A549 (cell line): Measurements from ENCODE around the gene KRT79. TPM values are rescaled to one million over a fixed set of nuclear protein-coding genes. Genes with fewer than 3 reads are reported as not detected.

Experiments
- ATAC-seq, 2 experiments: fragments of 200-7000 bp in 1 of 2; fragments of >200 bp in 1 of 2; cut with Nextera tagmentation in 1 of 2; cut with Tn5 transposase in 1 of 2; 3 replicates each; pipeline versions ENCODE4 v1.8.0 to v1.9.1; 2018 to 2020; ENCODE audit warnings: mild to moderate bottlenecking in 1 of 2, moderate library complexity in 1 of 2
- CTCF ChIA-PET: fragments of 300-600 bp; sonication (Branson Sonifier 250); formaldehyde crosslinking; extraction: SDS; loops from one replicate; lab custom pipeline; 2021; ENCODE audit warnings: antibody characterized with exemption, inconsistent platforms; lab: Yijun Ruan, JAX
- POLR2A ChIA-PET: fragments of 350-600 bp; formaldehyde crosslinking; extraction: SDS; loops from one replicate; lab custom pipeline; 2021; ENCODE audit warnings: antibody characterized with exemption, inconsistent platforms; lab: Yijun Ruan, JAX
- DNase-seq, 2 experiments: peaks; one replicate each; pipeline versions ENCODE4 v3.0.0 to v3.0.0-alpha.2; 2011 to 2016; ENCODE audit warnings: low read depth in 1 of 2, low spot score in 1 of 2
- FAIRE-seq: peaks from 2 replicates; lab custom pipeline; 2011; peaks lifted over from hg19 to GRCh38; lab: Jason Lieb, UNC
- H3K27ac ChIP-seq, 2 experiments: fragments of >200 bp; sonication (Bioruptor Twin); formaldehyde crosslinking; 3 replicates each; pipeline ENCODE4 v1.5.1; 2016 to 2017
- H3K4me1 ChIP-seq: fragments of >200 bp; sonication (Bioruptor Twin); formaldehyde crosslinking; 3 replicates; pipeline ENCODE4 v1.6.1; 2016
- H3K4me2 ChIP-seq: fragments of >200 bp; sonication (Bioruptor Twin); formaldehyde crosslinking; 3 replicates; pipeline ENCODE4 v1.6.1; 2016
- H3K4me3 ChIP-seq: fragments of >200 bp; sonication (Bioruptor Twin); formaldehyde crosslinking; 3 replicates; pipeline ENCODE4 v1.5.1; 2016
- H3K9me3 ChIP-seq: fragments of >200 bp; sonication (Bioruptor Twin); formaldehyde crosslinking; 3 replicates; pipeline ENCODE4 v1.6.1; 2016
- ATOH8 ChIP-seq: fragments of 250-450 bp; sonication (Bioruptor Pico); IDR thresholded peaks from 2 replicates; pipeline ENCODE4 v1.5.0; 2020; ENCODE audit warnings: low read depth, mild to moderate bottlenecking, moderate library complexity
- BCL3 ChIP-seq: fragments of >200 bp; sonication (Bioruptor Twin); formaldehyde crosslinking; IDR thresholded peaks from 3 replicates; pipeline ENCODE4 v1.6.1; 2016
- CBX2 ChIP-seq: fragments of 200-600 bp; sonication (generic); IDR thresholded peaks from 2 replicates; pipeline ENCODE4 v1.6.1; 2016; ENCODE audit warnings: low read depth, mild to moderate bottlenecking, borderline replicate concordance
- CBX8 ChIP-seq: fragments of 200-600 bp; sonication (generic); IDR thresholded peaks from 2 replicates; pipeline ENCODE4 v1.6.1; 2016
- CHD2 ChIP-seq: fragments of 150-350 bp; IDR thresholded peaks from 2 replicates; pipeline ENCODE4 v1.6.1; 2014; ENCODE audit warnings: low read length; ENCODE audit not compliant: partially characterized antibody
- CHD4 ChIP-seq: fragments of 200-600 bp; sonication (generic); IDR thresholded peaks from 2 replicates; pipeline ENCODE4 v1.6.1; 2016; ENCODE audit warnings: antibody characterized with exemption, mild to moderate bottlenecking, borderline replicate concordance
- CTCF ChIP-seq: fragments of >200 bp; sonication (Bioruptor Twin); formaldehyde crosslinking; IDR thresholded peaks from 3 replicates; pipeline ENCODE4 v1.5.1; 2016
- EHF ChIP-seq: fragments of 250-450 bp; sonication (Bioruptor Pico); IDR thresholded peaks from 2 replicates; pipeline ENCODE4 v1.5.0; 2020; ENCODE audit warnings: mild to moderate bottlenecking
- ELK1 ChIP-seq: fragments of 150-350 bp; IDR thresholded peaks from 2 replicates; pipeline ENCODE4 v1.6.1; 2014; ENCODE audit warnings: low read depth, mild to moderate bottlenecking, low read length
- ESRRA ChIP-seq: fragments of 150-350 bp; IDR thresholded peaks from 2 replicates; pipeline ENCODE4 v1.6.1; 2014; ENCODE audit warnings: mild to moderate bottlenecking, low read length, borderline replicate concordance
- FOSL2 ChIP-seq, 2 experiments: fragments of 450-650 bp in 1 of 2; fragments of >200 bp in 1 of 2; sonication (Bioruptor Twin) in 1 of 2; formaldehyde crosslinking; IDR thresholded peaks; 2 replicates each; pipeline versions ENCODE4 v1.5.0 to v1.6.1; 2016 to 2020; ENCODE audit warnings: mild to moderate bottlenecking in 1 of 2, moderate library complexity in 1 of 2
- GATA3 ChIP-seq: IDR thresholded peaks from 2 replicates; pipeline ENCODE4 v1.6.1; 2012; ENCODE audit warnings: borderline replicate concordance
- HMGXB4 ChIP-seq: fragments of 250-450 bp; sonication (Bioruptor Pico); IDR thresholded peaks from 2 replicates; pipeline ENCODE4 v1.5.0; 2021; ENCODE audit warnings: mild to moderate bottlenecking, moderate library complexity, borderline replicate concordance
- HOXB5 ChIP-seq: fragments of 250-450 bp; sonication (Bioruptor Pico); IDR thresholded peaks from 2 replicates; pipeline ENCODE4 v1.5.0; 2020; ENCODE audit warnings: mild to moderate bottlenecking, moderate library complexity
- JUN ChIP-seq, 2 experiments: fragments of >200 bp; sonication (Bioruptor Twin); formaldehyde crosslinking; IDR thresholded peaks; 2 replicates in 1 of 2; 3 replicates in 1 of 2; pipeline ENCODE4 v1.6.1; 2016 to 2017
- JUNB ChIP-seq: fragments of >200 bp; sonication (Bioruptor Twin); formaldehyde crosslinking; IDR thresholded peaks from 2 replicates; pipeline ENCODE4 v1.6.1; 2016
- KDM5A ChIP-seq: fragments of 200-600 bp; sonication (generic); IDR thresholded peaks from 2 replicates; pipeline ENCODE4 v1.6.1; 2016; ENCODE audit warnings: antibody characterized with exemption, mild to moderate bottlenecking
- NPAS2 ChIP-seq: fragments of 250-450 bp; sonication (Bioruptor Pico); IDR thresholded peaks from 2 replicates; pipeline ENCODE4 v1.8.0; 2022; ENCODE audit warnings: mild to moderate bottlenecking, moderate library complexity, borderline replicate concordance
- RARB ChIP-seq: fragments of 250-450 bp; sonication (Bioruptor Pico); IDR thresholded peaks from 2 replicates; pipeline ENCODE4 v1.8.0; 2021; ENCODE audit warnings: mild to moderate bottlenecking, moderate library complexity
- RCOR1 ChIP-seq: fragments of 150-350 bp; IDR thresholded peaks from 2 replicates; pipeline ENCODE4 v1.6.1; 2014; ENCODE audit warnings: antibody characterized with exemption, low read length, low read depth
- RFX5 ChIP-seq: fragments of 450-650 bp; IDR thresholded peaks from 2 replicates; pipeline ENCODE4 v1.7.1; 2014; ENCODE audit warnings: antibody characterized with exemption, mild to moderate bottlenecking, moderate library complexity
- RNF2 ChIP-seq: fragments of 200-600 bp; sonication (generic); IDR thresholded peaks from 2 replicates; pipeline ENCODE4 v1.6.1; 2016; ENCODE audit warnings: low read depth, mild to moderate bottlenecking, antibody characterized with exemption, moderate library complexity, borderline replicate concordance
- SREBF2 ChIP-seq: fragments of 450-650 bp; IDR thresholded peaks from 2 replicates; pipeline ENCODE4 v1.6.1; 2014; ENCODE audit warnings: mild to moderate bottlenecking, moderate library complexity
- ZSCAN20 ChIP-seq: fragments of 250-450 bp; sonication (Bioruptor Pico); IDR thresholded peaks from 2 replicates; pipeline ENCODE4 v1.8.0; 2022; ENCODE audit warnings: mild to moderate bottlenecking, moderate library complexity
- WGBS: methylation state at CpG from one replicate; pipeline ENCODE4 v1.1.6; 2017; ENCODE audit errors: missing lambda C conversion rate; 5-methylcytosine and 5-hydroxymethylcytosine counted together
- polyA plus RNA-seq, 4 experiments: library from polyadenylated mRNA; depleted of rRNA in 3 of 4; stranded (reverse); fragments of >200 nt; fragmentation: RNase III in 1 of 4; extraction: RNeasy Plus Mini Kit Qiagen cat#74134 plus additional on column Dnase treatment in 1 of 4; gene quantifications; 2 replicates in 3 of 4; 3 replicates in 1 of 4; pipeline ENCODE4 v1.2.3, GENCODE V29; 2011 to 2017

KRT79 gene
- polyA plus RNA-seq, 2 of the 4 experiments (the other 2 are of a cell fraction): 0.05 TPM; not detected in 1

- WGBS: 70% methylated on average over 3 of the region's 3 CpGs
These were observed 49.2 kb downstream of the KRT79 start for GRCh38 chr12:52784909-52785308.

GRCh38 chr12:52783563-52784316 is 50.4 kb downstream of the KRT79 start:
- 71% methylated on average over 7 of the region's 7 CpGs for WGBS
- CTCF ChIA-PET: no interaction called here

More at GRCh38 chr12:52784909-52785308, 49.2 kb downstream of the KRT79 start:
- H3K9me3 ChIP-seq: no peaks in the 10 kb centered on the region
- CTCF ChIA-PET: interaction anchor here (0.7 kb wide), 1 partner anchor 26 kb away, joined by 3 read pairs; no protein-coding TSS in a partner anchor
- no peaks in the 10 kb centered on the region for H3K4me1 ChIP-seq
- ATAC-seq: no peak
- TF ChIP-seq CHD2 (no peak), RARB (CRISPR knock-in tag) (no peak), FOSL2 (IDR thresholded peaks at IDR 0.05) (no peak), FOSL2 (CRISPR knock-in tag; IDR thresholded peaks at IDR 0.05) (no peak), ELK1 (no peak), ATOH8 (CRISPR knock-in tag) (no peak), HMGXB4 (CRISPR knock-in tag) (no peak), ESRRA (no peak), ZSCAN20 (no peak), CHD4 (no peak), CBX8 (no peak), CTCF (no peak), SREBF2 (no peak), RFX5 (no peak), JUN (IDR thresholded peaks at IDR 0.05) (no peak), NPAS2 (CRISPR knock-in tag) (no peak), KDM5A (no peak), GATA3 (no peak)
- TF ChIP-seq, all 56 proteins: peak for 0
- DNase-seq (no peak), FAIRE-seq (no peak)
- POLR2A ChIA-PET: no interaction called here
- no peak overlapping the region for H3K4me2 ChIP-seq
- H3K4me3 ChIP-seq: no peak overlapping the region
- H3K27ac ChIP-seq: no peak overlapping the region

More at GRCh38 chr12:52783563-52784316, 50.4 kb downstream of the KRT79 start:
- no peak overlapping the region for H3K4me2 ChIP-seq
- H3K27ac ChIP-seq: no peak overlapping the region
- no peaks in the 10 kb centered on the region for H3K4me1 ChIP-seq
- DNase-seq (no peak), ATAC-seq (no peak)
- POLR2A ChIA-PET: no interaction called here
- TF ChIP-seq CBX2: no peak
- no peak for TF ChIP-seq KDM5A
- no peak for TF ChIP-seq RNF2
- TF ChIP-seq RCOR1: no peak
- no peak for TF ChIP-seq BCL3
- no peak for TF ChIP-seq HOXB5
- TF ChIP-seq JUNB: no peak
- no peak for TF ChIP-seq EHF (CRISPR knock-in tag)
- no peak for TF ChIP-seq NPAS2 (CRISPR knock-in tag)
- TF ChIP-seq, all 56 proteins: peak for 0
- no peaks in the 10 kb centered on the region for H3K9me3 ChIP-seq
- no peak for FAIRE-seq
- H3K4me3 ChIP-seq: no peak overlapping the region
